ENCODE measurements around the gene WNK2.

WNK2 gene

GRCh38 chr9:93220627-93221026 lies 36.7 kb downstream of the WNK2 start:
- no peak for DNase-seq

GRCh38 chr9:93221044-93221443 lies 37.1 kb downstream of the WNK2 start:
- no peak for DNase-seq

- no peak for DNase-seq
Measured at GRCh38 chr9:93222890-93223259, 38.9 kb downstream of the WNK2 start.

- no peak for DNase-seq
Measured at GRCh38 chr9:93223260-93224180, 39.6 kb downstream of the WNK2 start.

GRCh38 chr9:93224591-93224990 lies 40.7 kb downstream of the WNK2 start:
- DNase-seq = no peak

GRCh38 chr9:93225417-93225816 lies 41.5 kb downstream of the WNK2 start:
- DNase-seq = no peak

- DNase-seq = no peak
Measured at GRCh38 chr9:93225892-93226291, 42.0 kb downstream of the WNK2 start.

- no peak for DNase-seq
Measured at GRCh38 chr9:93226819-93227218, 42.9 kb downstream of the WNK2 start.

- DNase-seq = no peak
Measured at GRCh38 chr9:93228030-93228429, 44.1 kb downstream of the WNK2 start.

GRCh38 chr9:93228453-93228852 lies 44.5 kb downstream of the WNK2 start:
- no peak for DNase-seq

GRCh38 chr9:93229636-93230035 lies 45.7 kb downstream of the WNK2 start:
- no peak for DNase-seq

- no peak for DNase-seq
Measured at GRCh38 chr9:93230185-93230584, 46.2 kb downstream of the WNK2 start.

GRCh38 chr9:93230601-93231000 lies 46.7 kb downstream of the WNK2 start:
- DNase-seq = no peak

- no peak for DNase-seq
Measured at GRCh38 chr9:93231121-93231694, 47.3 kb downstream of the WNK2 start.

- no peak for DNase-seq
Measured at GRCh38 chr9:93231716-93232115, 47.8 kb downstream of the WNK2 start.

GRCh38 chr9:93232388-93232960 lies 48.5 kb downstream of the WNK2 start:
- no peak for DNase-seq

- DNase-seq = no peak
Measured at GRCh38 chr9:93233033-93233432, 49.1 kb downstream of the WNK2 start.

- DNase-seq = no peak
Measured at GRCh38 chr9:93234600-93234999, 50.7 kb downstream of the WNK2 start.

- no peak for DNase-seq
Measured at GRCh38 chr9:93235300-93235960, 51.5 kb downstream of the WNK2 start.

- no peak for DNase-seq
Measured at GRCh38 chr9:93236541-93237206, 52.7 kb downstream of the WNK2 start.

GRCh38 chr9:93237540-93237939 lies 53.6 kb downstream of the WNK2 start:
- DNase-seq = no peak

GRCh38 chr9:93238953-93239925 lies 55.3 kb downstream of the WNK2 start:
- no peak for DNase-seq

Measured in NCI-H1417 treated with DMSO at 0.1 percent for 48 hours (cell line).